Cardiac fibroblast (primary cell): ENCODE measurements around the gene NKD2.
A peak's percentile ranks its signal among the peaks of the same experiment; 100 is the strongest.

Experiments used
- DNase-seq, 2 donors: peaks; one replicate each; pipeline versions ENCODE4 v3.0.0 to v3.0.0-alpha.2; 2010; ENCODE audit warnings: low read depth in 2 of 2
- H3K4me3 ChIP-seq, 2 donors: replicated peaks in 1 of 2; 1 replicate in 1 of 2; 2 replicates in 1 of 2; pipeline ENCODE4 v1.5.1; 2011; ENCODE audit warnings: low read depth in 2 of 2, low read length in 2 of 2, mild to moderate bottlenecking in 2 of 2, moderate library complexity in 1 of 2
- TF ChIP-seq, protein P1 (sequence below): IDR thresholded peaks from one replicate; pipeline ENCODE4 v1.5.1; 2011; ENCODE audit warnings: low read depth, mild to moderate bottlenecking, low read length, inconsistent platforms

NKD2 gene

DNA sequence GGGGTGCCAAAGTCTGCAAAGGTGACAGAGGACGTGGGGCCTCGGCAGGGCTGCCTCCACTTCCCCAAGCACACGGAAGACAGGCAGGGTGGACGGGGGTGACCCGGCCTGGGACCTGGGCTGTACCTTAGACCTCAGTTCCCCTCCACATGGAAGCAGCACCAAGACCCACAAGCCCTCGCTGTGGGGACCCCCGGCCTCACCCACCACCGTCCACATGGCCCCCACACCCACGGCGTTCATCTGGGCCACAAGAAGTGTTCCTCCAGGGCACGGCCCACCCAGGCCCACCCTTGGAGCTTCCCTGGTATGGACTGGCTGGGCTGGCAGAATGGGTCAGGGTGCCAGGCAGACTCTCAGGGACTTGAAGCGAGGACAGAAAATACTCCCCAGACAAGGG lies 45.8 kb upstream of the NKD2 start:
- H3K4me3 ChIP-seq = no peak overlapping the region
- no peak for DNase-seq
- TF ChIP-seq, protein P1, sequence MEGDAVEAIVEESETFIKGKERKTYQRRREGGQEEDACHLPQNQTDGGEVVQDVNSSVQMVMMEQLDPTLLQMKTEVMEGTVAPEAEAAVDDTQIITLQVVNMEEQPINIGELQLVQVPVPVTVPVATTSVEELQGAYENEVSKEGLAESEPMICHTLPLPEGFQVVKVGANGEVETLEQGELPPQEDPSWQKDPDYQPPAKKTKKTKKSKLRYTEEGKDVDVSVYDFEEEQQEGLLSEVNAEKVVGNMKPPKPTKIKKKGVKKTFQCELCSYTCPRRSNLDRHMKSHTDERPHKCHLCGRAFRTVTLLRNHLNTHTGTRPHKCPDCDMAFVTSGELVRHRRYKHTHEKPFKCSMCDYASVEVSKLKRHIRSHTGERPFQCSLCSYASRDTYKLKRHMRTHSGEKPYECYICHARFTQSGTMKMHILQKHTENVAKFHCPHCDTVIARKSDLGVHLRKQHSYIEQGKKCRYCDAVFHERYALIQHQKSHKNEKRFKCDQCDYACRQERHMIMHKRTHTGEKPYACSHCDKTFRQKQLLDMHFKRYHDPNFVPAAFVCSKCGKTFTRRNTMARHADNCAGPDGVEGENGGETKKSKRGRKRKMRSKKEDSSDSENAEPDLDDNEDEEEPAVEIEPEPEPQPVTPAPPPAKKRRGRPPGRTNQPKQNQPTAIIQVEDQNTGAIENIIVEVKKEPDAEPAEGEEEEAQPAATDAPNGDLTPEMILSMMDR = no peak

DNA sequence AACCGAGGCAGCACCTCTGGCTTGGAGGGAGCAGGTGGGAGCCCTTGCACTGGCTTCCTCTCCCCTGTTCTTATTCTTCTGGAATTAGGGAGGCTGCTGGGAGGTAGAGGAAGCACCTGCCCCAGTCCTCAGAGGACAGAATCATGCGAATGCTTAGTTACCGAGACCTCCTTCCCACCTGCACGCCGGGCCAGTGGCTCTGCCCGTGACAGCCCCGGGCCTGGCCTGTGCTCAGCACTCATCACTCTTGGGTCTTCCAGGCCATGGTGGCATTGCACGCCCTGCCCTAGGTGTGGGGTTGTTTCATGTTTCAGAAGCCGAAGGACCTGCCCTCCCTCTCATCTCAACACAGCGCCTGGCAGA lies 45.3 kb upstream of the NKD2 start:
- no peak overlapping the region for H3K4me3 ChIP-seq
- TF ChIP-seq, protein P1 = no peak
- no peak for DNase-seq

DNA sequence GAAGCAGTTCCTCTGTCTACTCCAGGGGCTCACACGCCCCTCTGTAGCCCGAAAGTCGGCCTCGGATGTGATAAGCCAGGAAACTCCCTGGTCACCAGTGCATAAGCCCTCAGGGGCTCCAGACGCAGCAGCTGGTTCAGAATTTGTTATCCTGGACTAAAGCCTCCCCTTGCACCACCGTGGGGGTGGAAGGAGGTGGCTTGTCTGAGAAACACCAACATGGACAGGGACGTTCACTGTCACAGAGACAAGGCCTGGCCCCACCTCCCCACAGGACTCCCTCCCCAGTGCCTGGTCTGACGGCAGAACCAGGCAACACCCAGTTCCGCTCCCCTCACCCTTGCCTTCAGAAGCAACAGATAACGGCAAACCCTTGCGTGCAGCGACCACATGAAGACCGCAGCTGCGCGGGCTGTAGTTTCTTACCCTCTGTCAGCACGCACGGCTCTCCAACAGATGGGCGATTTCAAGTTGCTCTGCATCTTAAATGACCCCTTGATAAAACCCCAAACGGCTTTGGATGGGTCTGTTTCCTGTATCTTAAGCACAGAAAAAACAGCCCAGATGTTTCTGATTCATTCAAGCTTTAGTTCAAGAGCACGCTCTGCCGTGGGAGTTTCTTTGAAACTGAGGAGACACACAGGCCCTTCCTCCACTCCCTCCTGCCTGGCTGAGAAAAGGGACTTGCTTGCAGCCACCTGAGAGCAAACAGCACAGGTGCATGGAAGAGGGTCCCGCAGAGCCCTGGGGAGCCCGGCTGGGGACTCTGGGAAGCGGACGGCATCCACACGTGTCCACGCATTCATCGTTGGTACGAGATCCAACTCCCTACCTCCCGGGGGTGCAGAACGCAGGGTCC lies 44.7 kb upstream of the NKD2 start:
- peak; percentile 69 to 97 for DNase-seq
- H3K4me3 ChIP-seq = no peak overlapping the region
- TF ChIP-seq, protein P1 = no peak

DNA sequence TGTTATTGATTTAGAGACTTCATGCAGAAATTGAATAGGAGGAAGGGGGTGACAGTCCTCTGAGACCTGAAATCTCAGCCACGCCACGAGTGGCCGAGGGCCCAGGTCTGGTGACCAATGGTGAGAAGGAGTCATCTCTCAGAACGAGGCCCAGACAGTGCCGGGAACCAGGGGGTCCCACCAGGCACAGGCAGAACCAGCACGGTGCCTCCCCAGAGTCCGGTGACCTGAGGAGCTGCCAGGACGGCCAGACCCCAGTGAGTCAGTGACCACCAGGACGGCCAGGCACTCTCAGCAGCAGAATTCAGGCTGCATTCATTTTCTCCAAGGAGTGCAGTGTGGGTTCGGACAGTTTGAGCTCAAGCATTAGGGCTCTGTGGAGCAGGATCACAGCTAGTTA lies 43.8 kb upstream of the NKD2 start:
- TF ChIP-seq, protein P1 = no peak
- no peak for DNase-seq

DNA sequence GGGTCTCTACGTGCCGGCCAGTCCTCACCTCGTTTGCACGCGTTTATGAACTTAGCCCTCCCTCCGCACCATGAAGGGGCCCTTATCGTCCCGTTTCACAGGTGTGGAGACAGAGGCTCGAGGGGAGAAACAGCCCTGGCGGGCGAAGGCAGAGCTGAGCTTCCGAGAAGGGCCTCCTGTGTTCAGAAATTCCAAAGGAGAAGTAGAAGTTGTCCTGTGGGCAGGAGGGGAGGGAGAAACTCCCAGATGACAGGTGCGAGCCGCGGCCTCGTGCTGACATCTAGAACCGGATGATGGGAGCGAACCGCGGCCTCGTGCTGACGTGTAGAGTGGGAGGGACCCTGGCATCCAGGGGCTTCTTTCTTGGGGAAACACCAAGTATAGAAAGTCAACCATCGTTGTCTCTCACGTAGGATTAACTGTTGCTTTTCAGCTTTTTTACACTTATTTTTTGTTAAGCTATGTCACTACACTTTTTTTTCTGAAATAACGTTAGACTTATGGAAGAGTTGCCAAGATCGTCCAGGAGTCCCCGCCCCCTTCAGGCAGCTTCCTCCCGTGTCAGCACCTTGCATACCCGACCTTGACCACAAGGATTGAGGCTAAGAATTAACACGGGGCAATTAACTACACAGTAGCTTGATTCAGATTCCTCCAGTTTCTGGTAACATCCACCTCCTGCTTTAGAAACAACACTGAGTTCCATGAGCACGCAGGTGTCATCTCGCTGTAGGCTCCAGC lies 42.8 kb upstream of the NKD2 start:
- no peak for DNase-seq
- TF ChIP-seq, protein P1 = no peak
- no peak overlapping the region for H3K4me3 ChIP-seq

More for the DNA sequence above, 43.8 kb upstream of the NKD2 start:
- H3K4me3 ChIP-seq = no peak overlapping the region

DNA sequence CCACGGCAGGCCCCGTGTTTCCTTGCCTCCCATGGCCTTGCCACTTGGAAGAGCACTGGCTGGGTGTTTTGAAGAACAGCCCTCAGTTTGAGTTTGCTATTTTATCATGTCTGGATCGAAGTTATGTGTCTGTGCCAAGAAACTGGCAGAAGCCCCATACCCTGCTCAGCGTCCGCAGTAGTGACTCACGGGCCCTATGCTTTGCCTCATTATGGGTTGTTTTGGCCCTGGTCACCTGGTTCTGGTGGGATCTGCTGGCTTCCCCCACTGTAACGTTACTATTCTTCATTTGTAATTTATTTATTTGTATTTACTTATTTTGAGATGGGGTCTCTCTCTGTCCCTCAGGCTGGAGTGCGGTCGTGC lies 42.3 kb upstream of the NKD2 start:
- DNase-seq = no peak
- TF ChIP-seq, protein P1 = no peak
- H3K4me3 ChIP-seq = no peak overlapping the region
